ENCODE measurements around the gene CEBPB.
A peak's percentile ranks its signal among the peaks of the same experiment; 100 is the strongest.
"Not testable (repeated sequence)": the region's sequence is repeated elsewhere in the genome, so short reads cannot be mapped to it uniquely, and the experiment has no call there.

Gene CEBPB

GRCh38 chr20:50190251-50191064 is at the start of gene CEBPB:
Gene CEBPB, plus strand, starts transcription at chr20:50190830. Its CDS starts 204 bp downstream, at chr20:50191034.
- peak; percentile 62 for DNase-seq (ENCODE audit: low read depth)

GRCh38 chr20:50141018-50141675 is 49.5 kb upstream of the CEBPB start:
- no peak for DNase-seq (ENCODE audit: low read depth)

- no peak for DNase-seq (ENCODE audit: low read depth)
Measured at GRCh38 chr20:50141811-50142561, 48.6 kb upstream of the CEBPB start.

GRCh38 chr20:50142812-50143211 is 47.8 kb upstream of the CEBPB start:
- DNase-seq (ENCODE audit: low read depth), result no peak

GRCh38 chr20:50144362-50144761 is 46.3 kb upstream of the CEBPB start:
- no peak for DNase-seq (ENCODE audit: low read depth)

GRCh38 chr20:50145566-50145965 is 45.1 kb upstream of the CEBPB start:
- no peak for DNase-seq (ENCODE audit: low read depth)

- DNase-seq (ENCODE audit: low read depth), result no peak
Measured at GRCh38 chr20:50146214-50146613, 44.4 kb upstream of the CEBPB start.

GRCh38 chr20:50146732-50147662 is 43.6 kb upstream of the CEBPB start:
- DNase-seq (ENCODE audit: low read depth), result peak; percentile 46

- DNase-seq (ENCODE audit: low read depth), result no peak
Measured at GRCh38 chr20:50149481-50150254, 41.0 kb upstream of the CEBPB start.

GRCh38 chr20:50151034-50151743 is 39.4 kb upstream of the CEBPB start:
- no peak for DNase-seq (ENCODE audit: low read depth)

- DNase-seq (ENCODE audit: low read depth), result no peak
Measured at GRCh38 chr20:50152394-50153152, 38.1 kb upstream of the CEBPB start.

GRCh38 chr20:50153153-50153499 is 37.5 kb upstream of the CEBPB start:
- no peak for DNase-seq (ENCODE audit: low read depth)

- DNase-seq (ENCODE audit: low read depth), result peak; percentile 56
Measured at GRCh38 chr20:50153500-50154377, 36.9 kb upstream of the CEBPB start, which contains the start of gene PEDS1. Gene PEDS1, minus strand, starts transcription at chr20:50153723. Its CDS starts 86 bp downstream, at chr20:50153637.

- not testable (repeated sequence) for DNase-seq (ENCODE audit: low read depth)
Measured at GRCh38 chr20:50161494-50161893, 29.1 kb upstream of the CEBPB start.

- DNase-seq (ENCODE audit: low read depth), result no peak
Measured at GRCh38 chr20:50163570-50164317, 26.9 kb upstream of the CEBPB start.

- peak; percentile 57 for DNase-seq (ENCODE audit: low read depth)
Measured at GRCh38 chr20:50165684-50166554, 24.7 kb upstream of the CEBPB start.
